Fibroblast of the aortic adventitia (primary cell): Measurements from ENCODE around the gene ZNF226. TPM values are rescaled to one million over a fixed set of nuclear protein-coding genes. Genes with fewer than 3 reads are reported as not detected.
A peak's percentile ranks its signal among the peaks of the same experiment; 100 is the strongest.
"Not testable (repeated sequence)": the region's sequence is repeated elsewhere in the genome, so short reads cannot be mapped to it uniquely, and the experiment has no call there.

Experiments used
- DNase-seq: peaks from one replicate; pipeline ENCODE4 v3.0.0-alpha.2; 2010; ENCODE audit warnings: low read depth
- H3K4me3 ChIP-seq: 2 replicates; pipeline ENCODE4 v1.5.1; 2011; ENCODE audit warnings: low read depth, mild to moderate bottlenecking, control low read depth, low read length, moderate library complexity
- CTCF ChIP-seq: IDR thresholded peaks from 2 replicates; pipeline ENCODE4 v1.5.1; 2011; ENCODE audit warnings: mild to moderate bottlenecking, low read length, control low read depth, inconsistent platforms; ENCODE audit not compliant: insufficient read depth
- total RNA-seq: library from RNA; depleted of rRNA; stranded (reverse); fragments of >200 nt; gene quantifications from 2 replicates; pipeline ENCODE4 v1.2.3, GENCODE V29; 2012; ENCODE audit warnings: low replicate concordance

ZNF226 gene
- total RNA-seq, 1 donor: 28.7 TPM

GRCh38 chr19:44190020-44190419, 25.1 kb downstream of the ZNF226 start:
- TF ChIP-seq CTCF: no peak
- no peak for DNase-seq
- H3K4me3 ChIP-seq: no peak overlapping the region

GRCh38 chr19:44192127-44192526, 27.2 kb downstream of the ZNF226 start:
- H3K4me3 ChIP-seq: no peak overlapping the region
- DNase-seq: no peak
- TF ChIP-seq CTCF: no peak

- no peak for DNase-seq
- TF ChIP-seq CTCF: no peak
- H3K4me3 ChIP-seq: no peak overlapping the region
Observed at GRCh38 chr19:44196772-44197171, 31.9 kb downstream of the ZNF226 start.

GRCh38 chr19:44202470-44202869, 37.6 kb downstream of the ZNF226 start:
- DNase-seq: peak; percentile 81
- no peak overlapping the region for H3K4me3 ChIP-seq
- TF ChIP-seq CTCF: no peak

GRCh38 chr19:44202974-44203373, 38.1 kb downstream of the ZNF226 start:
- no peak for DNase-seq
- no peak overlapping the region for H3K4me3 ChIP-seq

GRCh38 chr19:44203877-44204276, 39.0 kb downstream of the ZNF226 start:
- not testable (repeated sequence) for DNase-seq, H3K4me3 ChIP-seq

More at GRCh38 chr19:44202974-44203373, 38.1 kb downstream of the ZNF226 start:
- TF ChIP-seq CTCF: no peak

- no peak for DNase-seq
- TF ChIP-seq CTCF: no peak
- H3K4me3 ChIP-seq: no peak overlapping the region
Observed at GRCh38 chr19:44204772-44205171, 39.9 kb downstream of the ZNF226 start.
